Prostate gland (tissue), 2 donors: ENCODE results near the gene LMBRD2.
"Not testable (repeated sequence)": the region's sequence is repeated elsewhere in the genome, so short reads cannot be mapped to it uniquely, and the experiment has no call there.

Experiments used
- POLR2A ChIP-seq: fragments of 450-650 bp; IDR thresholded peaks from one replicate; pipeline ENCODE4 v1.6.1; 2016; ENCODE audit warnings: antibody characterized with exemption, mild to moderate bottlenecking
- TF ChIP-seq, protein P1 (sequence below), 4 experiments: fragments of 200-600 bp in 2 of 4; fragments of 450-650 bp in 2 of 4; sonication (generic) in 2 of 4; IDR thresholded peaks; 1 replicate in 3 of 4; 2 replicates in 1 of 4; pipeline ENCODE4 v1.5.1; 2016 to 2019; ENCODE audit warnings: antibody characterized with exemption in 4 of 4, mild to moderate bottlenecking in 2 of 4, moderate library complexity in 2 of 4

DNA sequence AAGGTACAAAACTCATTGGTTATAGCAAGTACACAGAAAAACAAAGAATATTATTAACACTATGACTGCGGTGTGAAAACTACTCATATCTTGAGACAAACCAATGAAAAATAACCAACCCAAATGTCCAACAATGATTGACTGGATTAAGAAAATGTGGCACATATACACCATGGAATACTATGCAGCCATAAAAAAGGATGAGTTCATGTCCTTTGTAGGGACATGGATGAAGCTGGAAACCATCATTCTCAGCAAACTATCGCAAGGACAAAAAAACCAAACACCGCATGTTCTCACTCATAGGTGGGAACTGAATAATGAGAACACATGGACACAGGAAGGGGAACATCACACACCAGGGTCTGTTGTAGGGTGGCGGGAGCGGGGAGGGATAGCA is 22.0 kb downstream of the LMBRD2 start:
- TF ChIP-seq, protein P1, sequence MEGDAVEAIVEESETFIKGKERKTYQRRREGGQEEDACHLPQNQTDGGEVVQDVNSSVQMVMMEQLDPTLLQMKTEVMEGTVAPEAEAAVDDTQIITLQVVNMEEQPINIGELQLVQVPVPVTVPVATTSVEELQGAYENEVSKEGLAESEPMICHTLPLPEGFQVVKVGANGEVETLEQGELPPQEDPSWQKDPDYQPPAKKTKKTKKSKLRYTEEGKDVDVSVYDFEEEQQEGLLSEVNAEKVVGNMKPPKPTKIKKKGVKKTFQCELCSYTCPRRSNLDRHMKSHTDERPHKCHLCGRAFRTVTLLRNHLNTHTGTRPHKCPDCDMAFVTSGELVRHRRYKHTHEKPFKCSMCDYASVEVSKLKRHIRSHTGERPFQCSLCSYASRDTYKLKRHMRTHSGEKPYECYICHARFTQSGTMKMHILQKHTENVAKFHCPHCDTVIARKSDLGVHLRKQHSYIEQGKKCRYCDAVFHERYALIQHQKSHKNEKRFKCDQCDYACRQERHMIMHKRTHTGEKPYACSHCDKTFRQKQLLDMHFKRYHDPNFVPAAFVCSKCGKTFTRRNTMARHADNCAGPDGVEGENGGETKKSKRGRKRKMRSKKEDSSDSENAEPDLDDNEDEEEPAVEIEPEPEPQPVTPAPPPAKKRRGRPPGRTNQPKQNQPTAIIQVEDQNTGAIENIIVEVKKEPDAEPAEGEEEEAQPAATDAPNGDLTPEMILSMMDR (IDR thresholded peaks at IDR 0.05), result not testable (repeated sequence)
- TF ChIP-seq POLR2A, result not testable (repeated sequence)
